OCI-LY7 (cell line): ENCODE data around the gene KCNC2. TPM values are rescaled to one million over a fixed set of nuclear protein-coding genes. Genes with fewer than 3 reads are reported as not detected.

Source experiments
- BruUV-seq: library from RNA; stranded (reverse); fragments of 400-500 nt; replicated peaks from 2 replicates; lab custom pipeline; 2021; lab: Mats Ljungman, UMichigan
- CTCF ChIA-PET: fragments of 300-600 bp; sonication (Branson Sonifier 250); formaldehyde crosslinking; loops from one replicate; lab custom pipeline; 2022; ENCODE audit warnings: antibody characterized with exemption; ENCODE audit not compliant: unreplicated experiment; lab: Charles Lee
- POLR2A ChIA-PET: fragments of 300-600 bp; sonication (Branson Sonifier 250); formaldehyde crosslinking; loops from one replicate; lab custom pipeline; 2022; ENCODE audit warnings: antibody characterized with exemption; lab: Charles Lee
- DNase-seq: peaks from one replicate; pipeline ENCODE4 v3.0.0-alpha.2; 2015; ENCODE audit warnings: low spot score
- H2AFZ ChIP-seq: fragments of 200-600 bp; sonication (generic), shearing (Covaris generic); 2 replicates; pipeline ENCODE4 v1.6.1; 2014; ENCODE audit warnings: mild to moderate bottlenecking, antibody characterized with exemption, low read length, moderate library complexity
- H3K27ac ChIP-seq: fragments of 200-600 bp; sonication (generic); 2 replicates; pipeline ENCODE4 v1.5.1; 2014; ENCODE audit warnings: mixed run types, low read depth, mild to moderate bottlenecking, moderate library complexity, low read length, inconsistent platforms; ENCODE audit not compliant: poor library complexity, severe bottlenecking
- H3K36me3 ChIP-seq: fragments of 200-600 bp; sonication (generic); 2 replicates; pipeline ENCODE4 v1.6.1; 2014; ENCODE audit warnings: mild to moderate bottlenecking, antibody characterized with exemption, low read length, moderate library complexity, mixed read lengths; ENCODE audit not compliant: insufficient read depth
- H3K4me1 ChIP-seq: fragments of 200-600 bp; sonication (generic); 2 replicates; pipeline ENCODE4 v1.5.1; 2014; ENCODE audit warnings: mild to moderate bottlenecking, low read length; ENCODE audit not compliant: insufficient read depth, poor library complexity, severe bottlenecking
- H3K4me2 ChIP-seq: fragments of 200-600 bp; sonication (generic); 2 replicates; pipeline ENCODE4 v1.6.1; 2014; ENCODE audit warnings: mild to moderate bottlenecking, low read length
- H3K4me3 ChIP-seq: fragments of 200-600 bp; sonication (generic); 2 replicates; pipeline ENCODE4 v1.5.1; 2014; ENCODE audit warnings: mild to moderate bottlenecking, low read depth, low read length; ENCODE audit not compliant: poor library complexity, severe bottlenecking
- H3K79me2 ChIP-seq: fragments of 200-600 bp; sonication (generic); 2 replicates; pipeline ENCODE4 v1.6.1; 2016; ENCODE audit warnings: low read depth, mild to moderate bottlenecking, low read length, moderate library complexity, mixed read lengths; ENCODE audit not compliant: insufficient read depth
- H3K9me2 ChIP-seq: fragments of 200-600 bp; sonication (generic); 2 replicates; pipeline ENCODE4 v1.6.1; 2016; ENCODE audit warnings: mild to moderate bottlenecking, low read length, mixed read lengths; ENCODE audit not compliant: insufficient read depth
- H3K9me3 ChIP-seq: fragments of 200-600 bp; sonication (generic); 2 replicates; pipeline ENCODE4 v1.6.1; 2014; ENCODE audit warnings: mild to moderate bottlenecking, mixed run types, low read length, mixed read lengths
- H4K20me1 ChIP-seq: fragments of 200-600 bp; sonication (generic); 2 replicates; pipeline ENCODE4 v1.6.1; 2014; ENCODE audit warnings: mild to moderate bottlenecking, antibody characterized with exemption, low read length, moderate library complexity, mixed read lengths; ENCODE audit not compliant: insufficient read depth
- CTCF ChIP-seq: fragments of 200-600 bp; sonication (generic); conservative IDR thresholded peaks from 2 replicates; pipeline ENCODE4 v1.5.1; 2014; ENCODE audit warnings: mild to moderate bottlenecking, antibody characterized with exemption, low read length, moderate library complexity, mixed read lengths
- EZH2phosphoT487 ChIP-seq: fragments of 200-600 bp; sonication (generic); IDR thresholded peaks from 2 replicates; pipeline ENCODE4 v1.6.1; 2018; ENCODE audit warnings: low read depth, borderline replicate concordance, mild to moderate bottlenecking, mixed run types, antibody characterized with exemption, low read length, moderate library complexity, mixed read lengths
- intact Hi-C: fragments of 100-400 bp; cut with micrococcal nuclease; formaldehyde crosslinking; loops from one replicate; pipeline ENCODE4 v1.10.0; 2022; ENCODE audit not compliant: unreplicated experiment
- total RNA-seq, 2 experiments: library from RNA; depleted of rRNA in 1 of 2; stranded (reverse); fragments of >200 nt in 1 of 2; shearing (Covaris generic) in 1 of 2; gene quantifications; 2 replicates each; pipeline ENCODE4 v1.2.3, GENCODE V29; 2014 to 2022

KCNC2 gene
- total RNA-seq, 2 experiments from 2014 or later: not detected

GRCh38 chr12:75245108-75245507 is 35.5 kb upstream of the KCNC2 start:
- Histone ChIP-seq H3K4me3 (no peak overlapping the region), H2AFZ (no peak overlapping the region), H4K20me1 (no peaks in the 10 kb centered on the region), H3K4me2 (no peak overlapping the region), H3K9me3 (peaks cover 11% of the 10 kb centered on the region; the same call in 1 of the 2 replicates), H3K27ac (no peak overlapping the region), H3K9me2 (no peaks in the 10 kb centered on the region), H3K4me1 (no peaks in the 10 kb centered on the region), H3K79me2 (no peaks in the 10 kb centered on the region), H3K36me3 (no peaks in the 10 kb centered on the region)
- DNase-seq: no peak
- BruUV-seq: no TSS peak
- no peak for TF ChIP-seq EZH2phosphoT487
- TF ChIP-seq CTCF: no peak
- intact Hi-C loops: no loop called here
- POLR2A ChIA-PET: no interaction called here
- CTCF ChIA-PET: no interaction called here

- H4K20me1 ChIP-seq: no peaks in the 10 kb centered on the region
Observed at GRCh38 chr12:75239987-75240386, 30.3 kb upstream of the KCNC2 start.

More at GRCh38 chr12:75239987-75240386, 30.3 kb upstream of the KCNC2 start:
- Histone ChIP-seq H3K9me3 (peaks cover 12% of the 10 kb centered on the region; the same call in 1 of the 2 replicates), H3K4me1 (no peaks in the 10 kb centered on the region), H3K79me2 (no peaks in the 10 kb centered on the region), H2AFZ (no peak overlapping the region), H3K4me2 (no peak overlapping the region), H3K4me3 (no peak overlapping the region), H3K9me2 (no peaks in the 10 kb centered on the region), H3K36me3 (no peaks in the 10 kb centered on the region), H3K27ac (no peak overlapping the region)
- DNase-seq: peak; percentile 7
- ChIA-PET CTCF (no interaction called here), POLR2A (no interaction called here)
- TF ChIP-seq CTCF: no peak
- TF ChIP-seq EZH2phosphoT487: no peak
- no TSS peak for BruUV-seq
- intact Hi-C loops: no loop called here
